ENCODE data around the gene STK4. TPM values are rescaled to one million over a fixed set of nuclear protein-coding genes. Genes with fewer than 3 reads are reported as not detected.

The STK4 gene
- total RNA-seq, 4 donors from 2014 or later: 26.9 to 33.5 (median 28.8) TPM

DNA sequence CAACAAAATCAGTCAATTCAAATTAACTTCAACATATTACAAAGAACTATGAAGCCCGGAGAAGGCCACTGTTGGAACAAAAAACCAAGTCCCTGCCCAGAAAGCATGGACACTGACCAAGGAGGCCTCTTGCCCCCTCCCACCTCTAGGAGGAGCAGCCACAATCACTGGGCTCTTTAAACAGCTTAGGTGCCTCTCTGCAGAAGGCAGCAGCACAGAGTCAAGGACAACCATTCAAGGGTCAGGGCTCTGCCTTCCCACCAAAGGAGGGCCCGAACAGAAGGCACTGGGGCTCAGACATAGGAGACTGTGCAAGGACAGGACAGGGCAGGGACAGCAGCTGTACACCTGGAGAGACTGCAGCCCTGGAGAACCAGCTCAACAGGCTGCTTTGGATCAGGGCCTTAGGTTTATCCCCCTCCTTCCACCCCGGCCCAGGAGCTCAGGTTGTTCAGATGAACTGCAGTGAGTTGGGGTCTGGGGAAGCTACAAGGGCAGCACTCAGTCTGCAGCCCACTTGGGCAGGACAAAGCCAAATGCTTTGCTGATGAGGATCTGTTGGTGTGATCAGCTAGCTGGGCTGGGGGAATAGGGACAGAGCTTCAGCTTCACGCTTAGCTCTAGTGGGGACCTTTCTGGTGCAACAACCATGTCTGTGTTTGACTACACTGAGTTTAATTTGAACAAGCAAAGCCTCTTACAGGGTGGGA, 23.9 kb upstream of the STK4 start:
- Histone ChIP-seq H3K4me1 (no peaks in the 10 kb centered on the region), H3K4me3 (no peak overlapping the region), H3K9me3 (no peaks in the 10 kb centered on the region), H3K27me3 (no peaks in the 10 kb centered on the region), H3K36me3 (peaks cover 0 to 96% of the 10 kb centered on the region in 2 donors), H3K27ac (no peak overlapping the region)
- 57% methylated on average over 1 of the region's 4 CpGs; no CpG with 5 or more reads in 1 of the 2 donors for WGBS, 2 donors (ENCODE audit: low coverage in 1 of 2)
- TF ChIP-seq POLR2A (IDR thresholded peaks at IDR 0.05): no peak
- no peak for TF ChIP-seq POLR2AphosphoS5 (IDR thresholded peaks at IDR 0.05)
- no peak for TF ChIP-seq CTCF (IDR thresholded peaks at IDR 0.05)
- TF ChIP-seq EP300 (IDR thresholded peaks at IDR 0.05): no peak
- ATAC-seq: no peak

DNA sequence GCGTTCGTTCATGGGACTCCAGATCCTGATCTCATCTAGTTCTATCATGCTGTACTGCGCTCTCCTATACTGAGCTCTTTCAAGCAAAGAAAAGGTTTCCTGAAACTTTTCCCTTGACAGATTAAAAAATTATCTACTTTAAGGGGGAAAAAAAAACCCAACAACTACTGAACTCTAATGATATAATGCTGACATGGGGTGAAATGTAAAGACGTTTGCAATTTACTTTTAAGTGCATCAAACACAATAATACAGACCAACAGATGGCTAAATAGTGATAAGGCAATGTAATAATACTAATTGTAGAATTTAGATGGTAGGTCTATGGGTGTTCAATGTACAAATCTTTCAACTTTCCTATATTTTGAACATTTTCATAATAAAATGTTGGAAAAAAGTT, 22.5 kb upstream of the STK4 start:
- 84 to 93% methylated on average over 2 to 4 of the region's 4 CpGs for WGBS, 2 donors (ENCODE audit: low coverage in 1 of 2)
- H3K4me1 ChIP-seq: no peaks in the 10 kb centered on the region
- H3K27me3 ChIP-seq: no peaks in the 10 kb centered on the region
- H3K9me3 ChIP-seq: no peaks in the 10 kb centered on the region
- H3K4me3 ChIP-seq: no peak overlapping the region
- TF ChIP-seq CTCF (IDR thresholded peaks at IDR 0.05): no peak
- no peak for TF ChIP-seq POLR2A (IDR thresholded peaks at IDR 0.05)
- TF ChIP-seq EP300 (IDR thresholded peaks at IDR 0.05): no peak
- TF ChIP-seq POLR2AphosphoS5 (IDR thresholded peaks at IDR 0.05): no peak
- no peak overlapping the region for H3K27ac ChIP-seq
- peaks cover 0 to 99% of the 10 kb centered on the region in 2 donors for H3K36me3 ChIP-seq
- ATAC-seq: no peak

DNA sequence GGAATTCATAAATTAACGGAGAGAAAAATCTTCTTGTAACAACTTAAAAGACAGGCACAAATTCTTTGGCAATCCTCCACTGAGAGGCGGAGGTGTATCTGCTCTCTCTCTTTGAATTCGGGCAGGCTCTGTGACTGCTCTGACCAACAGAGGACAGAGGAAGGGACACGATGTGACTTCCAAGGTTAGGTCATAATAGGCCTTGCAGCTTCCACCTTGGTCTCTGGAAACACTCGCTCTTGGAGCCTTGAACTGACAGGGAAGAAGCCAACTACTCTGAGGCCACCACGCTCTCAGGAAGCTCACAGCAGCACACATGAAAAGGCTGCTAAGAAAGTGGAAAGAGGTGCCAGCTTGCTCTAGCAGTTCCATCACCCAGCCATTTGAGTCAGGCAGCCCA, 21.1 kb upstream of the STK4 start:
- Histone ChIP-seq H3K36me3 (peaks cover 0 to 100% of the 10 kb centered on the region in 2 donors), H3K4me1 (no peaks in the 10 kb centered on the region), H3K4me3 (no peak overlapping the region), H3K27me3 (no peaks in the 10 kb centered on the region), H3K27ac (no peak overlapping the region), H3K9me3 (no peaks in the 10 kb centered on the region)
- TF ChIP-seq POLR2A (IDR thresholded peaks at IDR 0.05): no peak
- TF ChIP-seq POLR2AphosphoS5 (IDR thresholded peaks at IDR 0.05): no peak
- TF ChIP-seq EP300 (IDR thresholded peaks at IDR 0.05): no peak
- TF ChIP-seq CTCF (IDR thresholded peaks at IDR 0.05): no peak
- ATAC-seq: no peak
- WGBS, 2 donors (ENCODE audit: low coverage in 1 of 2): 68 to 73% methylated on average over 3 to 5 of the region's 6 CpGs

GRCh38 chr20:44946271-44946852, 19.9 kb upstream of the STK4 start:
- no peak for TF ChIP-seq EP300 (IDR thresholded peaks at IDR 0.05)
- TF ChIP-seq POLR2A (IDR thresholded peaks at IDR 0.05): no peak
- TF ChIP-seq POLR2AphosphoS5 (IDR thresholded peaks at IDR 0.05): no peak
- TF ChIP-seq CTCF (IDR thresholded peaks at IDR 0.05): no peak
- ATAC-seq: no peak
- no peak overlapping the region for H3K4me3 ChIP-seq
- peaks cover 6 to 100% of the 10 kb centered on the region in 2 donors for H3K36me3 ChIP-seq
- no peak overlapping the region for H3K27ac ChIP-seq
- no peaks in the 10 kb centered on the region for H3K27me3 ChIP-seq
- no peaks in the 10 kb centered on the region for H3K9me3 ChIP-seq
- WGBS, 2 donors (ENCODE audit: low coverage in 1 of 2): 71 to 76% methylated on average over 2 of the region's 2 CpGs
- no peaks in the 10 kb centered on the region for H3K4me1 ChIP-seq

DNA sequence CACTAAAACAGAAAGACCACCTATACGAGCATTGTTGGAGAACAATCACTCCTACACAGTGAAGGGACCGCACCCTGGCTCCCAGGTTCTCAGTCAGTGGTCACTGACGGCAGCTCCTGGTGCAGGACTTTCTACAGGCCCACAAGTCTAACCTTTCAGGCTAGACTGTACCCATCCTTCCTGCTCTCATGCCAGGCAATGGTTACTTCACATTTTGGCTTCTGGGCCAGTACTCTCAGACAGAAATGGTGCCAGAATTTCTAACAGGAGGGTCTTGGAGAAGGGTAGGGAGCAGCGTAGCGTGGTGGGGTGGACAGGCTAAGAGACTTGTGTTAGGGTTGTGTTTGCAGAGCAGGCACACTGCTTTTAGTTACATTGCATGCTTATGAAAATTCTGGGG, 18.2 kb upstream of the STK4 start:
- H3K36me3 ChIP-seq: peaks cover 6 to 98% of the 10 kb centered on the region in 2 donors

More for the DNA sequence above, 18.2 kb upstream of the STK4 start:
- Histone ChIP-seq H3K4me1 (no peaks in the 10 kb centered on the region), H3K4me3 (no peak overlapping the region), H3K27ac (no peak overlapping the region), H3K9me3 (no peaks in the 10 kb centered on the region), H3K27me3 (no peaks in the 10 kb centered on the region)
- TF ChIP-seq POLR2A (IDR thresholded peaks at IDR 0.05) (no peak), CTCF (IDR thresholded peaks at IDR 0.05) (no peak), EP300 (IDR thresholded peaks at IDR 0.05) (no peak), POLR2AphosphoS5 (IDR thresholded peaks at IDR 0.05) (no peak)
- 75 to 85% methylated on average over 3 to 4 of the region's 5 CpGs for WGBS, 2 donors (ENCODE audit: low coverage in 1 of 2)
- ATAC-seq: no peak

All from gastroesophageal sphincter (tissue), 4 donors.